ENCODE results near the gene SDK2.

Gene SDK2

GRCh38 chr17:73514146-73514863 is 129.9 kb downstream of the SDK2 start:
- DNase-seq (ENCODE audit: insufficient read length, low spot score) (no peak), FAIRE-seq (no peak)
- TF ChIP-seq SPI1 (IDR thresholded peaks at IDR 0.05; ENCODE audit: low read depth, low read length), result no peak
- no peak for TF ChIP-seq PAX5 (IDR thresholded peaks at IDR 0.05; ENCODE audit: insufficient read depth, low read length, severe bottlenecking)
- TF ChIP-seq POLR2A (IDR thresholded peaks at IDR 0.05; ENCODE audit: low read depth, low read length), result no peak
- no peak for TF ChIP-seq POU2F2 (IDR thresholded peaks at IDR 0.05; ENCODE audit: low read depth, low read length)
- TF ChIP-seq POLR2AphosphoS5 (IDR thresholded peaks at IDR 0.05; ENCODE audit: low read depth, low read length), result no peak
- no peak for TF ChIP-seq TAF1 (IDR thresholded peaks at IDR 0.05; ENCODE audit: low read depth, low read length)

DNA sequence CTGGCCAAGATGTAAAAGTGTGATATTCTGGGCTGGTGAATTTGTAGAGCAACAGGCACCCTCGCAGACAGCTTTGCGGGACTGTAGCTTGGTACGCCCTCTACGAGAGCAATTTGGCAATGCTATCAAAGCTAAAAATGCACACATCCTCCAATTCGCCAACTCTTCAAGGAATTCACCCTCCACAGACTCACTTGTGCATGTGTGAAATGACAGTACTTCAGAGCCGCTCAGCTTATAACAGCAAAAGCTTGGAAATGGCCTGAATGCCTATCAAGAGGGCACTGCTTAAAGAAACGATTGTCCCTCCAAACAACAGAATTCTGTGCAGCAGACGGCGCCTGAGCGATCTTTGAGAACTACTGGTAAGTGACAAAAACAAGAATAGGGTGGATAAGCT is 130.8 kb downstream of the SDK2 start:
- no peak for DNase-seq (ENCODE audit: insufficient read length, low spot score)
- no peak for FAIRE-seq
- no peak for TF ChIP-seq TAF1 (IDR thresholded peaks at IDR 0.05; ENCODE audit: low read depth, low read length)

DNA sequence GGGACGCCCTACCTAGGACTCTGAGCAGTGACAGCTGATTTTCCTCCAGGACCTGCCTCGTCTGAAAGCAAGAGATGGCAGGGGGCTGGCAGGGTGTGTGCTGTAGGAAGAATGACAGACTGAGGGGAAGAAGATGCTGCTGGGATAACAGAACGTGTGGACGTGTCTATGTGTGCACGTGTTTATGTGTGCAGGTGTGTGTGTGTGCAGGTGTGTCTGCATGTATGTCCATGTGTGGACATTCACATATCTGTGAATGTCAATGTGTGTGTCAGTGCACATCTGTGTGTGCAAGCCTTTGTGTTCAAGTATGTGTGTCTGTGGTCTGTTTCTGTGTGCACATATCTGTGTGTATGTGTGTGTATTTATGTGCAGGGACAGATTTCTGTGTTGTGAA is 132.5 kb downstream of the SDK2 start:
- TF ChIP-seq POLR2AphosphoS5 (IDR thresholded peaks at IDR 0.05; ENCODE audit: low read depth, low read length) (no peak), TAF1 (IDR thresholded peaks at IDR 0.05; ENCODE audit: low read depth, low read length) (no peak), PAX5 (IDR thresholded peaks at IDR 0.05; ENCODE audit: insufficient read depth, low read length, severe bottlenecking) (no peak), POLR2A (IDR thresholded peaks at IDR 0.05; ENCODE audit: low read depth, low read length) (no peak)
- FAIRE-seq, result no peak

DNA sequence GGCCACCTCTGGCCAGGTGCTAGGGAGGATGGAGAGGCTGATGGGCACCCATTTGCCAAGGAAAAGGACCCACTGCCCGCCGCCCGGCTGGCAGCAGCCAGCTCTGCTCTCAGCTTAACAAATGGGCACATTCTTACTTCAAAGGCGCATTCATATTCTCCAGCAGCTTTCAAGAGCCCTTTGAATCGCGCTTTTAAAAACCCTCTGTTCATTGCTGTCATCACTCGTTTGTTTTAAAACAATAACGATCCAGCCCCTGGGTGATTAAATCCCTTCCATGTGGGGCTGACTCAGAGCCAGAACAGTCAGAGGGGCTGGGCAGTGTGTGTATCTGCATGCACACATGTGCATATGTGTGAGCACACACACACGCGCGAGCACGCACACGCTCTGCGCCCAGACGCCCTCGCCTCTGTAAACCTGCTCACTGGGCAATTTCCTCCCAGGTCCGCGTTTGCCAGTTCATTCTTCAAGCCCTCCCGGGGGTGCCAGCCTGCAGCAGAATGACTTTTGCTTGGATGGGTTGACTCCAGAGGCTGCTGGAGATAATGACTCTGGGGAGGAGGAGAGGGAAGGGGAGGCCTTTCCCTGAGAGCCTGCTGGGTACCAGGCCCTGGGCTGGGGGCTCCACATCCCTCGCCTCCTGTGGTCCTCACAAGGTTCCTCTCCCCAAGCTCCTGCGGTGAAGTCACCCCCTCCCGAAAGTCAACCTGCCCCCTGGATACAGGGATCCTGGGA is 133.1 kb downstream of the SDK2 start:
- FAIRE-seq, result no peak
- TF ChIP-seq POU2F2 (IDR thresholded peaks at IDR 0.05; ENCODE audit: low read depth, low read length) (no peak), PAX5 (IDR thresholded peaks at IDR 0.05; ENCODE audit: insufficient read depth, low read length, severe bottlenecking) (no peak), POLR2A (IDR thresholded peaks at IDR 0.05; ENCODE audit: low read depth, low read length) (no peak), POLR2AphosphoS5 (IDR thresholded peaks at IDR 0.05; ENCODE audit: low read depth, low read length) (no peak), TAF1 (IDR thresholded peaks at IDR 0.05; ENCODE audit: low read depth, low read length) (no peak), SPI1 (IDR thresholded peaks at IDR 0.05; ENCODE audit: low read depth, low read length) (no peak)
- no peak for DNase-seq (ENCODE audit: insufficient read length, low spot score)

More for the DNA sequence above, 132.5 kb downstream of the SDK2 start:
- DNase-seq (ENCODE audit: insufficient read length, low spot score), result no peak

GRCh38 chr17:73508931-73509605 is 135.2 kb downstream of the SDK2 start:
- no peak for DNase-seq (ENCODE audit: insufficient read length, low spot score)
- no peak for FAIRE-seq
- TF ChIP-seq POLR2A (IDR thresholded peaks at IDR 0.05; ENCODE audit: low read depth, low read length), result no peak
- no peak for TF ChIP-seq POLR2AphosphoS5 (IDR thresholded peaks at IDR 0.05; ENCODE audit: low read depth, low read length)
- TF ChIP-seq SPI1 (IDR thresholded peaks at IDR 0.05; ENCODE audit: low read depth, low read length), result no peak
- no peak for TF ChIP-seq TAF1 (IDR thresholded peaks at IDR 0.05; ENCODE audit: low read depth, low read length)
- TF ChIP-seq PAX5 (IDR thresholded peaks at IDR 0.05; ENCODE audit: insufficient read depth, low read length, severe bottlenecking), result no peak
- no peak for TF ChIP-seq POU2F2 (IDR thresholded peaks at IDR 0.05; ENCODE audit: low read depth, low read length)

GRCh38 chr17:73508057-73508930 is 136.0 kb downstream of the SDK2 start:
- DNase-seq (ENCODE audit: insufficient read length, low spot score), result no peak
- TF ChIP-seq TAF1 (IDR thresholded peaks at IDR 0.05; ENCODE audit: low read depth, low read length), result no peak
- no peak for TF ChIP-seq POLR2A (IDR thresholded peaks at IDR 0.05; ENCODE audit: low read depth, low read length)
- no peak for TF ChIP-seq PAX5 (IDR thresholded peaks at IDR 0.05; ENCODE audit: insufficient read depth, low read length, severe bottlenecking)
- no peak for FAIRE-seq

DNA sequence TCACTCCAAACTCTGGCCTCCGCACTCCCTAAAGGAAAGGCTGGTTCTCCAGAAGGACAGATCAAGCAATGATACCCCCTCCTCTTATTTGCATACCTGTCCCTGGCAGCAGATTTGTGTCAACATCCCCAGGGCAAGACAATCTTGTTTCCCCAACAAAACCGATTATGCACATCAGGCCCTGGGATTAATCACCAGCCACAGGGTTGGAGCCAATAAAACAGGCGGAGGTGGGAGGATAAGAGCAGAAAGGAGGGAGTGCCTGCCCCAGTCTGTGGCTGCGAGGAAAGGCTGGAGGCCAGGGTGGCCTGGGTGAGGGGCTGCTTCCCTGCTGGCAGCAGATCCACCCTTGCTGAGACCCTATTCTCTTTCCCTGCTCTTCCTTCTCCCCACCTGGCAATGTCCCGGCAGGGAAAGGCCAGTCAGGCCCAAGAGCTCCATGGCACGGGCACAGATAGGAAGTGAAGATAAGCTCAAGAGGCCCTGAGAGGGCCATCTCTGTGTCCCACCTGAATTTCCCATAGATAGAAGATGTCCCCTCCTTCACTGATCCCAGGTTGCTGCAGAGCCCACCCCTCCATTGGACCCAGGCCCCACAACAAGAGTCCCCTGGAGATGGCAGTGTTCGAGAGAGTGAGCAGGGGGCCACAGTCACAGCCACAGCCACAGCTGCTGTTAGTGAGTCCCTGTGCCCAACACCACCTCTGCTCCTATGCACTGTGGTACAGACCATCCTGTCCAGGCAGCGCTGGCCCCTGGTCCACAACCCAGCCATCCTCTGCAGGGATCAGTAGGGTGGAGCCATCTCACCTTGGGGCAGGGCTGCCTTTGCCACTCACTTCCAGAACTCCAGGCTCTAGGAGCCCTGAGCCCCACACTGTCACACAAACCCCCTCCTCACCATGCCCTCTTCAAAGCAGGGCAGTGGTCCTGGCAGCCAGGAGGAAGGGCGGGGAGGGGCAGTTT is 137.5 kb downstream of the SDK2 start:
- DNase-seq (ENCODE audit: insufficient read length, low spot score), result no peak
- no peak for FAIRE-seq
- TF ChIP-seq POLR2A (IDR thresholded peaks at IDR 0.05; ENCODE audit: low read depth, low read length) (no peak), SPI1 (IDR thresholded peaks at IDR 0.05; ENCODE audit: low read depth, low read length) (no peak), PAX5 (IDR thresholded peaks at IDR 0.05; ENCODE audit: insufficient read depth, low read length, severe bottlenecking) (no peak), POU2F2 (IDR thresholded peaks at IDR 0.05; ENCODE audit: low read depth, low read length) (no peak), POLR2AphosphoS5 (IDR thresholded peaks at IDR 0.05; ENCODE audit: low read depth, low read length) (no peak), TAF1 (IDR thresholded peaks at IDR 0.05; ENCODE audit: low read depth, low read length) (no peak)

DNA sequence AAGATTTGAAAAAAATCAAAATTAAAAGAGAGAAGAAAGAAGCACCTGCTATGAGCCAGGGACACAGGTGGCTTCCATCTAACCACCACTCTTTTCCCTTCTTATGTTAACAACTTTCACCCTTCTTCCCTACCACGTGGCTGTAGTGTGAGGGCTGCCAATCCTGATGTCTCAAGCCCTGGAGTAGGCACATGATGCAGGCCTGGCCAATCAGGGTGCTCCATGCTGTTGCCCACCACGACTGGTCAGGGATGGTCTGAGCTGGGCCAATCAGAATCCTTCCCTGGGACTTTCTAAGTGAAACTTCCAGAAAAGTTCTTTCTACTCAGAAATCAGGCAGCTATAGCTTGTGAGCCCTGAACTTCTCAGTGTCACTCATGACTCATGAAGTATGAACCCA is 140.7 kb downstream of the SDK2 start:
- TF ChIP-seq TAF1 (IDR thresholded peaks at IDR 0.05; ENCODE audit: low read depth, low read length) (no peak), POU2F2 (IDR thresholded peaks at IDR 0.05; ENCODE audit: low read depth, low read length) (no peak), SPI1 (IDR thresholded peaks at IDR 0.05; ENCODE audit: low read depth, low read length) (no peak), POLR2A (IDR thresholded peaks at IDR 0.05; ENCODE audit: low read depth, low read length) (no peak), PAX5 (IDR thresholded peaks at IDR 0.05; ENCODE audit: insufficient read depth, low read length, severe bottlenecking) (no peak), POLR2AphosphoS5 (IDR thresholded peaks at IDR 0.05; ENCODE audit: low read depth, low read length) (no peak)
- no peak for DNase-seq (ENCODE audit: insufficient read length, low spot score)
- no peak for FAIRE-seq
